ENCODE data around the gene USP25.

Gene USP25

GRCh38 chr21:15761507-15762100, 31.8 kb downstream of the USP25 start:
- DNase-seq (ENCODE audit: low read depth in 2 of 2), result no peak

GRCh38 chr21:15763359-15763758, 33.6 kb downstream of the USP25 start:
- DNase-seq (ENCODE audit: low read depth in 2 of 2), result no peak

GRCh38 chr21:15764878-15765277, 35.1 kb downstream of the USP25 start:
- no peak for DNase-seq (ENCODE audit: low read depth in 2 of 2)

GRCh38 chr21:15766952-15767603, 37.3 kb downstream of the USP25 start:
- no peak for DNase-seq (ENCODE audit: low read depth in 2 of 2)

- DNase-seq (ENCODE audit: low read depth in 2 of 2), result no peak
These were observed 38.3 kb downstream of the USP25 start for GRCh38 chr21:15768045-15768601.

GRCh38 chr21:15768853-15769252, 39.1 kb downstream of the USP25 start:
- no peak for DNase-seq (ENCODE audit: low read depth in 2 of 2)

- no peak for DNase-seq (ENCODE audit: low read depth in 2 of 2)
These were observed 41.5 kb downstream of the USP25 start for GRCh38 chr21:15771311-15771710.

GRCh38 chr21:15772654-15773053, 42.9 kb downstream of the USP25 start:
- no peak for DNase-seq (ENCODE audit: low read depth in 2 of 2)

- DNase-seq (ENCODE audit: low read depth in 2 of 2), result no peak
These were observed 44.8 kb downstream of the USP25 start for GRCh38 chr21:15774590-15774989.

GRCh38 chr21:15775291-15775690, 45.5 kb downstream of the USP25 start:
- no peak for DNase-seq (ENCODE audit: low read depth in 2 of 2)

GRCh38 chr21:15775981-15776380, 46.2 kb downstream of the USP25 start:
- DNase-seq (ENCODE audit: low read depth in 2 of 2), result no peak

GRCh38 chr21:15776818-15777217, 47.0 kb downstream of the USP25 start:
- no peak for DNase-seq (ENCODE audit: low read depth in 2 of 2)

GRCh38 chr21:15781986-15782385, 52.2 kb downstream of the USP25 start:
- DNase-seq (ENCODE audit: low read depth in 2 of 2), result no peak

- no peak for DNase-seq (ENCODE audit: low read depth in 2 of 2)
These were observed 59.2 kb downstream of the USP25 start for GRCh38 chr21:15788847-15789523.

GRCh38 chr21:15793109-15793508, 63.3 kb downstream of the USP25 start:
- DNase-seq (ENCODE audit: low read depth in 2 of 2), result no peak

GRCh38 chr21:15793550-15794235, 63.9 kb downstream of the USP25 start:
- DNase-seq (ENCODE audit: low read depth in 2 of 2), result no peak

- DNase-seq (ENCODE audit: low read depth in 2 of 2), result no peak
These were observed 64.6 kb downstream of the USP25 start for GRCh38 chr21:15794277-15794912.

GRCh38 chr21:15795533-15795932, 65.8 kb downstream of the USP25 start:
- no peak for DNase-seq (ENCODE audit: low read depth in 2 of 2)

GRCh38 chr21:15797577-15798363, 68.0 kb downstream of the USP25 start:
- no peak for DNase-seq (ENCODE audit: low read depth in 2 of 2)

- DNase-seq (ENCODE audit: low read depth in 2 of 2), result no peak
These were observed 71.6 kb downstream of the USP25 start for GRCh38 chr21:15801352-15801863.

Measured in stimulated activated CD4-positive, alpha-beta T cell treated with anti-CD3 and anti-CD28 coated beads, Interleukin-12 subunit alpha, Interleukin-12 subunit beta, amount 100 ng/mL, for 24 hours (primary cell).